Peyer's patch (tissue), 4 donors: ENCODE results near the gene LYZL6. TPM values are rescaled to one million over a fixed set of nuclear protein-coding genes. Genes with fewer than 3 reads are reported as not detected.

Source experiments
- DNase-seq, 3 donors: peaks; one replicate each; pipeline ENCODE4 v3.0.0-alpha.2; 2017 to 2019
- H3K27ac ChIP-seq, 4 donors: fragments of 200-600 bp; sonication (generic); one replicate each; pipeline ENCODE4 v1.5.1; 2016 to 2019
- H3K27me3 ChIP-seq, 2 donors: fragments of 200-600 bp; sonication (generic); one replicate each; pipeline ENCODE4 v1.5.1; 2019
- H3K36me3 ChIP-seq, 3 donors: fragments of 200-600 bp; sonication (generic); one replicate each; pipeline ENCODE4 v1.5.1; 2016 to 2019
- H3K4me1 ChIP-seq, 4 donors: fragments of 200-600 bp; sonication (generic); one replicate each; pipeline ENCODE4 v1.5.1; 2016 to 2019
- H3K4me3 ChIP-seq, 4 donors: fragments of 200-600 bp; sonication (generic); 1 replicate in 3 of 4; 2 replicates in 1 of 4; pipeline ENCODE4 v1.5.1; 2016 to 2019; ENCODE audit warnings: mild to moderate bottlenecking in 1 of 4
- H3K9me3 ChIP-seq, 4 donors: fragments of 200-600 bp; sonication (generic); one replicate each; pipeline ENCODE4 v1.5.1; 2016 to 2019; ENCODE audit warnings: mild to moderate bottlenecking in 1 of 4
- POLR2A ChIP-seq, 2 donors: fragments of 450-650 bp; IDR thresholded peaks; one replicate each; pipeline ENCODE4 v1.5.1; 2017; ENCODE audit warnings: antibody characterized with exemption in 2 of 2, mild to moderate bottlenecking in 2 of 2, moderate library complexity in 2 of 2
- total RNA-seq, 4 donors: library from RNA; depleted of rRNA; stranded (reverse); fragments of >200 nt; gene quantifications; one replicate each; pipeline ENCODE4 v1.1.0, GENCODE V29; 2016
- TF ChIP-seq, protein P1 (sequence below), 6 experiments: fragments of 450-650 bp in 4 of 6; fragments of 200-600 bp in 2 of 6; sonication (generic) in 1 of 6; IDR thresholded peaks; one replicate each; pipeline ENCODE4 v1.5.1; 2017 to 2019; ENCODE audit warnings: antibody characterized with exemption in 6 of 6, mild to moderate bottlenecking in 3 of 6, moderate library complexity in 1 of 6

Gene LYZL6
- total RNA-seq, 4 donors from 2014 or later: not detected

DNA sequence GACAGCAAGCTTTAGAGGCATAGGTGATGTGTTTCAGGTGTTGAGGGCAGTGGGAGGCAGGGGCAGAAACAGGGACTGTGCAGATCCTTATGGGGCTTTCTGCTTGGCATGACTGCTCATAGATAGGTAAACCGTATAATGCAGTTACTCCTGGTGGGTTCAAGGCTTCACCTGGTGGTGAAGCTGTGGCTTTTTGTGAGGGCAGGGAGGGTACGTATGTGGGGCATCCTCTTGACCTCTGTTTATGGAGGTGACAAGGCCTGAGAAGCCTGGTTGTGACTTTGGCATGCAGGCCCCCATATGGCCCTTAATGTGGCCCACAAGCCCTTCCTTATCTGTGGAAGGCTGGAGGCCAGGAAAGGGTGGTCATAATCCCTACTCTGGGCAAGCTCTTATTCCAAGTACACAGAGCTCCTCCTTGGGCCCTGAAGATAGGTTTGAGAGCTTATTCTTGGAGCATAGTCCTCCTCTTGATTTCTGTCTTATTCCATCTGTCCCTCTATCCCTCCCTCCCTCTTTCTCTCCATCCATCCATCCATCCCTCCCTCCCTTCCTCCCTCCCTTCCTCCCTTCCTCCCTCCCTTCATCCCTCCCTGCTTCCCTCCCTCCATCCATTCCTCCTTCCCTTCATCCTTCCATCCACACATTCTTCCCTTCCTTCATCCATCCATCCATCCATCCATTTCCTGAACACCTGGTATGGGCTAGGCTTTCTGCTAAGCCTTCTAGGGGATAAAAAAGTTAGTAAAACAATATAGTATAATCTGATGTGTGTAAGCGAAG lies 39.1 kb upstream of the LYZL6 start:
- no peak overlapping the region for H3K27ac ChIP-seq
- H3K4me3 ChIP-seq: no peak overlapping the region
- no peak for TF ChIP-seq POLR2A (IDR thresholded peaks at IDR 0.05)
- TF ChIP-seq, protein P1, sequence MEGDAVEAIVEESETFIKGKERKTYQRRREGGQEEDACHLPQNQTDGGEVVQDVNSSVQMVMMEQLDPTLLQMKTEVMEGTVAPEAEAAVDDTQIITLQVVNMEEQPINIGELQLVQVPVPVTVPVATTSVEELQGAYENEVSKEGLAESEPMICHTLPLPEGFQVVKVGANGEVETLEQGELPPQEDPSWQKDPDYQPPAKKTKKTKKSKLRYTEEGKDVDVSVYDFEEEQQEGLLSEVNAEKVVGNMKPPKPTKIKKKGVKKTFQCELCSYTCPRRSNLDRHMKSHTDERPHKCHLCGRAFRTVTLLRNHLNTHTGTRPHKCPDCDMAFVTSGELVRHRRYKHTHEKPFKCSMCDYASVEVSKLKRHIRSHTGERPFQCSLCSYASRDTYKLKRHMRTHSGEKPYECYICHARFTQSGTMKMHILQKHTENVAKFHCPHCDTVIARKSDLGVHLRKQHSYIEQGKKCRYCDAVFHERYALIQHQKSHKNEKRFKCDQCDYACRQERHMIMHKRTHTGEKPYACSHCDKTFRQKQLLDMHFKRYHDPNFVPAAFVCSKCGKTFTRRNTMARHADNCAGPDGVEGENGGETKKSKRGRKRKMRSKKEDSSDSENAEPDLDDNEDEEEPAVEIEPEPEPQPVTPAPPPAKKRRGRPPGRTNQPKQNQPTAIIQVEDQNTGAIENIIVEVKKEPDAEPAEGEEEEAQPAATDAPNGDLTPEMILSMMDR (IDR thresholded peaks at IDR 0.05): no peak
- no peaks in the 10 kb centered on the region for H3K27me3 ChIP-seq
- no peaks in the 10 kb centered on the region for H3K4me1 ChIP-seq
- H3K36me3 ChIP-seq: no peaks in the 10 kb centered on the region
- no peaks in the 10 kb centered on the region for H3K9me3 ChIP-seq
- no peak for DNase-seq

DNA sequence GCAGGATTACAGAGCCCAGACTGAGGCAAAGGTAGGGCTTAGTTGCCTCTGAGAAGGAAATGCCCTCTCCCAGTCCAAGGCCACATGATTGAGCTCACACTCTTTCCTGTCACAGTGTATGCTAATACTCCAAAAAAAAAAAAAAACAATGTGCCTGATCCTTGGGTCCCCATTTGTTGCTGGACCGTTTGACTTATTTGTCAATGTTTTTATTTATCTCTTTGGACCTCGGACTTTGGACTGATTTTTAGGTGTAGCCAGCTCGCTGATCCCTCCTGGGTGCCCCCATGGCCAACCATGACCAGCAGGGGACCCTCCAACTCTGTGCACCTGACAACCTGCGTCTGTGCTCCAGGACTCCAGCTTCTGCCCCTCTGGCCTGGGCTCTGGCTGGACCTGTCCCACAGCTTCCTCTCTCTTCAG lies 38.4 kb upstream of the LYZL6 start:
- Histone ChIP-seq H3K9me3 (no peaks in the 10 kb centered on the region), H3K4me1 (no peaks in the 10 kb centered on the region), H3K27ac (no peak overlapping the region), H3K4me3 (no peak overlapping the region), H3K27me3 (no peaks in the 10 kb centered on the region), H3K36me3 (no peaks in the 10 kb centered on the region)
- peak in 2 of 3 donors; percentile 54 to 58 for DNase-seq
- TF ChIP-seq POLR2A (IDR thresholded peaks at IDR 0.05): no peak
- TF ChIP-seq, protein P1 (IDR thresholded peaks at IDR 0.05): peak in 4 of 6 experiments; percentile 18 to 50 (median 36)

DNA sequence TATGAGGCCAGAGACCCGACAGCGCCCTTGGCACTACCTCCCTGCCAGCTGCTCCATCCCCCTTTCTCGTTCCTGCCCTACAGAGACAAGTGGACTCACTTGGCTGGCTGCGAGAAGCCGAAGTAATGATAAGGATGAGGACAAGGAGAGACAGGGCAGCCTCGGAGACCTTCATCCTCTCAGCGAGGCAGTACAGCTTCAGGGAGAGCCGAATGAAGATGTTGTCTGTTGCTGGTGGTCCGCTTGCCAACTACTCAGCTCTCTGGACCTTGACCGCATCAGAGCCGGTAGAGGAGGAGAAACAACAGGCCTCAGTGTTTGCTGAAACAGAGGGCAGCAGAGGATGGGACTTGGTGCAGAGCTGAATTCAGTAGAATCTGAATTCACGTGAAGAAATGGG lies 37.7 kb upstream of the LYZL6 start, which contains the start of gene CCL16:
CCL16 (minus strand) TSS at position 252 of the 400 bp plus-strand sequence; CDS start at position 175, 77 bp downstream.
- TF ChIP-seq, protein P1 (IDR thresholded peaks at IDR 0.05): no peak
- TF ChIP-seq POLR2A (IDR thresholded peaks at IDR 0.05): no peak
- Histone ChIP-seq H3K9me3 (no peaks in the 10 kb centered on the region), H3K27me3 (no peaks in the 10 kb centered on the region), H3K4me1 (no peaks in the 10 kb centered on the region), H3K27ac (no peak within 1 kb of the TSS), H3K36me3 (no peaks in the 10 kb centered on the region), H3K4me3 (peak within 1 kb of the TSS in 1 of 4 donors; percentile 19)
- no peak for DNase-seq

DNA sequence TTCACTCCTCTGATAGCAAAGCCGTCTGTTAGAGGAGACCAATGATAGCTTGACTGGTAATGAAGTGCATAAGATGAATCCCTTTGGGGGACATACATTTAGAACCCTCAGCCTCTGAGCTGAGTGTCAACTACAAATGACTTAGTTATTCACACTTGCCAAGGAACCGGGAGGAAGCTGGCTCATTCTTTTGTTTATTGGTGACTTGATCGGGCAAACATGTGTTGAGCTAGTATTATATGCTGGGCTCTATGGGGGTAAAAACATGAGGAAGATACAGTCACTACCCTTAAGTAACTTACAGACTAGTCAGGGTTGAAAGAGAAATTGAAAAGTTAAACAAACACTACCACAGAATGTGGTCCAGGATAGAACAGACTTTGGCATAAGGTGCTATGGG lies 34.8 kb upstream of the LYZL6 start:
- TF ChIP-seq POLR2A (IDR thresholded peaks at IDR 0.05): no peak
- TF ChIP-seq, protein P1 (IDR thresholded peaks at IDR 0.05): no peak

DNA sequence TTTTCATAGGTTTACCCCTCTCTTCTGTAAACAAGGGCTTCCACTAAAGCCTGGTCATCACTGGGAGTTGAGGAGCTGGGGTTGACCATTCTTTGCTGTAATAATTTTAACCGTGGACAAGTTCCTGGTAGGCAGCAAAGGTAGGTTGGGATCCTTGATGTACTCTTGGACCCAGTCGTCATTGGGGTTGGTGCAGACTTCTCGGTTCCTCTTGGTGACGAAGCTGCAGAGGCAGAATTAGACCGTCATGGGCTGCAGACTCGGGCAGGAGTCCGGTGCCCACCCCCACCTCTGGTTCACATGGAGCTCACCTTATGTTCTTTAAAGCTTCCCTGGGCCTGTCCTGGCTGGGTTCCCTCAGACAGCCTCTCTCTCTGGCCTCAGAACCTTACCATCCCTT lies 34.0 kb upstream of the LYZL6 start:
- TF ChIP-seq, protein P1 (IDR thresholded peaks at IDR 0.05): no peak
- TF ChIP-seq POLR2A (IDR thresholded peaks at IDR 0.05): no peak
- H3K4me1 ChIP-seq: peaks cover 0 to 11% (median 0%) of the 10 kb centered on the region in 4 donors
- no peaks in the 10 kb centered on the region for H3K27me3 ChIP-seq
- H3K9me3 ChIP-seq: no peaks in the 10 kb centered on the region
- H3K36me3 ChIP-seq: no peaks in the 10 kb centered on the region
- H3K4me3 ChIP-seq: no peak overlapping the region
- DNase-seq: no peak
- no peak overlapping the region for H3K27ac ChIP-seq

More for the DNA sequence above, 34.8 kb upstream of the LYZL6 start:
- no peak overlapping the region for H3K4me3 ChIP-seq
- no peaks in the 10 kb centered on the region for H3K36me3 ChIP-seq
- H3K4me1 ChIP-seq: peaks cover 0 to 5% (median 0%) of the 10 kb centered on the region in 4 donors
- H3K9me3 ChIP-seq: no peaks in the 10 kb centered on the region
- no peak overlapping the region for H3K27ac ChIP-seq
- no peaks in the 10 kb centered on the region for H3K27me3 ChIP-seq
- no peak for DNase-seq
